ENCODE results near the gene NOTCH3.

Gene NOTCH3

DNA sequence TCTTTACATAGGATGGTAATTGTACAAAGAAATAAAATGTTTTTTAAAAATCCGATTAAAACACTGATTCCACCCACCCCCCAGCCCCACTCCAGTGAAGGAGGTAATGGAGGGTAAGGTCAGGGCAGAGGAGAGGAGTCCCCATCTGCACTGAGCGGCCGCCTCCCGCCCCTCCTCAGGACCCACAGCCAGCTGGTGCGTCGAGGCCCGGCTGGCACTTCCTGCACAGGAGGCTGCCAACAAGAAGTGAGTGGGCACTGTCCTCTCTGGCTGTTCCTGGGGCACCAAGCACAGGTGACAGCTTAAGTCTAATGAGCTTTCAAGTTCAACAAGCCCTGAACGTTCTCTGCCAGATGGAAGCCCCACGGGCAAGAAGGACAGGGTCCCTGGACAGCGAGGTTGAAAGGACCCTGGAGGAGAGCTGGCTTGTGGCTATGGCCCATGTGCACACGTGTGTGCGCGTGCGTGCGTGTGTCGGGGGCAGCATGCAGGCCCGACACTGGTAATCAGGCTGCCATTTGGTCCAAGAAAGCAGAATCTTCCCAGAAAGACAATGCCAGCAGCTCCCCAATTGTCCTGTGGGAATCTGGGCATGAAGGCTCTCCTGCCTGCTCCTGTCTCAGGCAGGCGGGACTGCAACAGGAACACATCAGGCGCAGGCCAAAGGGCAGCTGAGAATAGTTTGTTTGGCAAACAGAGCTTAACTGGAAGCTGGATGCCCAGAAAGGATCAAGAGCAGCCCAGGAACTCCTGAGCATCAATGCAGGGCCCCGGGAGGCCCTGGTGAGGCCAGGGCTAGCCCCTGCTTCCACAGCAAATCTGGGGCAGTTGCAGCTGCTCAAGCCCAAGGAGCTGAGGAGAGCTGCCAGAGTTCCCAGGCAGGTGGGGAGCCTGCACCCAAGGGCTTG lies 46.6 kb upstream of the NOTCH3 start:
- TF ChIP-seq, protein P1, sequence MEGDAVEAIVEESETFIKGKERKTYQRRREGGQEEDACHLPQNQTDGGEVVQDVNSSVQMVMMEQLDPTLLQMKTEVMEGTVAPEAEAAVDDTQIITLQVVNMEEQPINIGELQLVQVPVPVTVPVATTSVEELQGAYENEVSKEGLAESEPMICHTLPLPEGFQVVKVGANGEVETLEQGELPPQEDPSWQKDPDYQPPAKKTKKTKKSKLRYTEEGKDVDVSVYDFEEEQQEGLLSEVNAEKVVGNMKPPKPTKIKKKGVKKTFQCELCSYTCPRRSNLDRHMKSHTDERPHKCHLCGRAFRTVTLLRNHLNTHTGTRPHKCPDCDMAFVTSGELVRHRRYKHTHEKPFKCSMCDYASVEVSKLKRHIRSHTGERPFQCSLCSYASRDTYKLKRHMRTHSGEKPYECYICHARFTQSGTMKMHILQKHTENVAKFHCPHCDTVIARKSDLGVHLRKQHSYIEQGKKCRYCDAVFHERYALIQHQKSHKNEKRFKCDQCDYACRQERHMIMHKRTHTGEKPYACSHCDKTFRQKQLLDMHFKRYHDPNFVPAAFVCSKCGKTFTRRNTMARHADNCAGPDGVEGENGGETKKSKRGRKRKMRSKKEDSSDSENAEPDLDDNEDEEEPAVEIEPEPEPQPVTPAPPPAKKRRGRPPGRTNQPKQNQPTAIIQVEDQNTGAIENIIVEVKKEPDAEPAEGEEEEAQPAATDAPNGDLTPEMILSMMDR (IDR thresholded peaks at IDR 0.05): no peak

DNA sequence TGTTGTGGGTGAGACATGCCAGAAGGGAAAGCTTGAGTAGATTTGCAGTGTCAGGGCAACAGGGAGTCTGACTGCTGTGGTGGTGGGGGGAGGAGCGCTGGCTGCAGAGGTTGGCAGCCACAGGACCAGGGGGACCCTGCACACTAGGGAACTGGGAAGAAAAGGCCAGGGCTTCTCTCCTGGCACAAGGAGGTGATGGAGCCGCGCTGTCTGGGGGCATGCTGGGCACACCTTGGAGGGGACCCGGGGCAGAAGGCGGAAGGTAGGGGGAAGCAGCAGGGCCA lies 45.3 kb upstream of the NOTCH3 start:
- TF ChIP-seq, protein P1 (IDR thresholded peaks at IDR 0.05): no peak

DNA sequence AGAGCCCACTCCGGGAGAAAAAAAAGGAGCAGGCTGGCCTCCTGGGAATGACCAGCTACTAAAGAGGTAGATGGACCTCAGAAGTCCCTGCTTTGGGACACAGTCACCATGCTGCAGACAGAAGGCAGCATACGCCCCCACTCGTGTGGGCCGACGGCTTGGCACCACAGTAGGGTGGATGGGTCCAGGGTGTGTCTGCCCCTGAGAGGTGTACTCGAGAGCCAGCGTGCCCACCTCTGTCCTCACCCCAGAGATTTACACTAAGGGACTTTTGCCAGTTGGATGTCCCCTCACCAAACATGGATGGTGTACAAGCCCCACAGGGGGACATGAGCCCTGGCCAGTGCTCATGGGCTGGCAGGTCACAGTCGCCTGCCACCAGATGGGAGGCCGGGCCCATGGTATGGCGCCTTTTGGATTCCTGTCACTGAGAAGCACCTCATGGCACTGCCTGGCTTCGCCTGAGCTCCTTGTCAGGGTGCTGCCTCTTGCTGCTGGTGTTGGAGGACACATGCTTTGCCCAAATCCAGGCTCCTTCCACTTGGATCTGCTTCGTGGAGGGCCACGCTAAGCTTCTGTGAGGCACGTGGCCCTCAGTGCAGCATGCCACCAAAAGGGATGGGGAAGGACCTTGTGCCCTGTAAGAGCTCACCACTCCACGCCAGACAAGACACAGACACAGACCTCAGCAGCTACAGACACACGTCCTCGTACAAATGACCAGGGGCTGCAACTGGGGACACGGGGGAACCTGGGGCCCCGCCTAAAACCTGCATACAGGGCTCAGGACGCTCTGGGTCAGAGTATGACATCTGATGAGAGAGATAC lies 44.8 kb upstream of the NOTCH3 start:
- TF ChIP-seq, protein P1 (IDR thresholded peaks at IDR 0.05): no peak

DNA sequence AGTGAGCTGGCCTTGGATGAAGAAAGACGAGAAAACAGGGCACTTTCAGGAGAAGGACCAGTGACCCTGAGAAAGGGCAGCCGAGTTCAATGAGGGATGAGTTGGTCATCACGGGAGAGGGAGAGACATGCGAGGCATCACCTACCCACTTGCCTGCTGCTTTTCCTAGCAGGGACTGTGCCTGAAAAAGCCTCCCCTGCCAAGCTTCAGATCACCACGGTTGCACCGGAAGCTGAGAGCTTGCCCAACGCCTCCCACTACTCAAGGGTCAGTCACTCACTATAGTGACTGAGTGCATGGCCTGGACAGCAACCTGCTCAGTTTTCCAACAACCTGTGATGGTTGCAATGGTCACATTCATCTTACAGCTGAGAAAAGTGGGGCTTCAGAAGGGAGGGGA lies 44.0 kb upstream of the NOTCH3 start:
- TF ChIP-seq, protein P1 (IDR thresholded peaks at IDR 0.05): no peak

DNA sequence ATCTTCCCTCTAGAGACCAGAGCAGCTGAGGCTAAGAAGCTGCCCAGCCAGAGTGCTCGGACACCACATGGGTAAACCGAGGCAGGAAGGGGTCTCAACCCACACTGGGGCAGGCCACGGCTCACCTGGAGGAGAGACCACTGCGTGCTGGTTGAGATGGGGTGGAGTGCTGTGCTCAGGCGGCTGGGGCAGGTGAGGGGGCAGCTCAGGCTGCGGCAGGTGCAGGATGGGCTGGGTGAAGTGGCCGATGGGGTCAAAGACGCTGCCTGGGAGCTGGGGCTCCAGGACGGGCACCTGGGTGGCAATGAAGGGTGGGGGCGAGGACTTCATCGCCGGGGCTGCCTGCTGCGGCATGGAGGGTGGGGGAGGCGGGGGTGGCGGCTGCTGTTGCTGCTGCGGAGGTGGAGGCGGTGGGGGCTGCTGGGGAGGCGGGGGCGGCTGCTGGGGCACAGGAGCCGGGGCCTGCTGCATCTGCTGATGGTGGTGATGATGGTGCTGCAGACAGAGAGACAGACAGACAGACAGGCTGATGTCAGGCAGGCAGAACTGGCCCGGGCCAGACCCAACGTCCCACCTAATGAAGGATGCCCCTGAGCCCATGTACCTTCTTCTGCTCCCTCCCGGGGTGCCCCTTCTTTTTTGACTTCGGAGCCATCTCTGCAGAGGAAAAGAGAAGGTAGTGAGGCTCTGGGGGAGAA lies 43.5 kb upstream of the NOTCH3 start:
- TF ChIP-seq, protein P1 (IDR thresholded peaks at IDR 0.05): no peak

DNA sequence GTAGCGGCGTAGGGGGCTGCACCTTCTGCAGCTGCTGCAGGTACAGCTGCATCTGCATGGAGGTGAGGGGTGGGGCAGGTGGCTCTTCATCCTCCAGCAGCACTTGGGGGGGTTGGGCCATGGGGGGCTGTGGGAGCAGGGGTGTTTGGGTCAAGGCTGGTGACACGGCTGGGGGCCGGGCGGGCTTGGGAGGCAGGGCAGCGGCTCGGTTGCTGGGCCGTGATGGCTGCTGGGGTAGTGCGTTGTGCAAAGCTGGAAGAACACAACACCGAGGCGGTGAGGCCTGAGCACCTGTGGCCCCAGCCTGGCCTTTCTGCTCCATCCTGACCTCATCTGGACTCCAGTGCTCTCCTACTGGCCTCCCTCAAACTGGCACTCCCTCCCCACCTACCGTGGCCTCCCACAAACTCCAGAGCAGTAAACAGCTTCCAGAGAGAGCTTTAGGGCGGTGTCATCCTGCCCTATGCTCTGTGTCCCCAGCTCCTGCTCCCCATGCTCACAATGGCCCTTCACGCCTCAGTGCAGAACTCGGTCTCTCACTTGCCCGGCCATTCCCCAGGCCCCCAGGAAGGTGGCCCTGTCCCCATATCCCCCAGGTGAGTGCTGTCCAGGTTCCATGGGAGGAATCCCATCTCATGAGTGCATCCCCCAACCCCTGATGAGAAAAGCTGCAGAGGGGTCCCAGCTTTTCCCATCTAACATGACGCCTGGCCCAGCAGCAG lies 42.6 kb upstream of the NOTCH3 start:
- TF ChIP-seq, protein P1 (IDR thresholded peaks at IDR 0.05): no peak

Data from LNCAP (cell line).